HG03103 (cell line): ENCODE data around the gene ESYT2.
A peak's percentile ranks its signal among the peaks of the same experiment; 100 is the strongest.
"Not testable (repeated sequence)": the region's sequence is repeated elsewhere in the genome, so short reads cannot be mapped to it uniquely, and the experiment has no call there.

Experiments used
- ATAC-seq: cut with Tn5 transposase; IDR thresholded peaks from one replicate; pipeline ENCODE4 v1.9.1; 2021; ENCODE audit warnings: low read depth; ENCODE audit not compliant: unreplicated experiment

ESYT2 gene, protein sequence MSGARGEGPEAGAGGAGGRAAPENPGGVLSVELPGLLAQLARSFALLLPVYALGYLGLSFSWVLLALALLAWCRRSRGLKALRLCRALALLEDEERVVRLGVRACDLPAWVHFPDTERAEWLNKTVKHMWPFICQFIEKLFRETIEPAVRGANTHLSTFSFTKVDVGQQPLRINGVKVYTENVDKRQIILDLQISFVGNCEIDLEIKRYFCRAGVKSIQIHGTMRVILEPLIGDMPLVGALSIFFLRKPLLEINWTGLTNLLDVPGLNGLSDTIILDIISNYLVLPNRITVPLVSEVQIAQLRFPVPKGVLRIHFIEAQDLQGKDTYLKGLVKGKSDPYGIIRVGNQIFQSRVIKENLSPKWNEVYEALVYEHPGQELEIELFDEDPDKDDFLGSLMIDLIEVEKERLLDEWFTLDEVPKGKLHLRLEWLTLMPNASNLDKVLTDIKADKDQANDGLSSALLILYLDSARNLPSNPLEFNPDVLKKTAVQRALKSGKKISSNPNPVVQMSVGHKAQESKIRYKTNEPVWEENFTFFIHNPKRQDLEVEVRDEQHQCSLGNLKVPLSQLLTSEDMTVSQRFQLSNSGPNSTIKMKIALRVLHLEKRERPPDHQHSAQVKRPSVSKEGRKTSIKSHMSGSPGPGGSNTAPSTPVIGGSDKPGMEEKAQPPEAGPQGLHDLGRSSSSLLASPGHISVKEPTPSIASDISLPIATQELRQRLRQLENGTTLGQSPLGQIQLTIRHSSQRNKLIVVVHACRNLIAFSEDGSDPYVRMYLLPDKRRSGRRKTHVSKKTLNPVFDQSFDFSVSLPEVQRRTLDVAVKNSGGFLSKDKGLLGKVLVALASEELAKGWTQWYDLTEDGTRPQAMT

DNA sequence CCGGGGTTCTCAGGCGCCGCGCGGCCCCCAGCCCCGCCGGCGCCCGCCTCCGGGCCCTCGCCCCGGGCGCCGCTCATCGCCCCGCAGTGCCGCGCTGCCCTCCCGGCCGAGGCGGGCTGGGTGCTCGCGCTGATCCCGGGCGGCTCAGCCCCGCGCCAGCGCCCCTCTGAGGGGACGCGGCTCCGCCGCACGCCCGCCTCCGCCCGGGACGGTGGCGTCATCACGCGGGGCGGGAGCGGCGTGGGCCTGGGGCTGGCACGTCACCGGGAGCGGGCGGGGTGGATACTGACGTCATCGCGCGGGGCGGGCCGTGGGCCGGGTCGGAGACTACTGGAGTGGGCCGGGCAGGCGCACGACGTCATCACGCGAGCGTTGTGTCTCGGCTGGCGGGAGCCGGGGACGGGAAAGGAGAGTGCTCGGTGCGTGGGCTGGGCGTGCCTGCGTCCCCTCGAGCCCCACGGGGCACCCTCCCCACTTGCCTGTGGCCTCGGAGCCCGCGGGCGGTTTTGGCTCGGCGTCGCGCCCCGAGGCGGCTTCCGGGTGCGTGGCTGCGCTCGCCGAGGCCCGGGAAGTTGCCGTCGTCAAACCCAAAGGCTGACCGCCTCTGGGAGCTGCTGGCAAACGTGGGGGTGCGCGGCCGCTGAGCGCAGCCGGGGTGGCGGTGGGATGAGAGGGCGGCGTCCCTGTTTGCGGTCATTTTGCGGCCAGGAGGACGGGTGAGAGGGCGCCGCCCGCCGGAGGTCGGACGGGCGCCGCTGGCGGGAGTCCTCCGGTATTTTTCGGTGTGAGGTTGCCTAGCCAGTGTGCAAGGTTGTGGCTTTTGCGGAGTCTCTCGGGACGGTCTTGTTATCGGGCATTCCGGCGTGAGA, at the start of gene ESYT2:
Gene ESYT2 (minus strand): TSS at position 168 of the 869 bp plus-strand sequence. CDS start 91 bp downstream, at position 77.
- peak; percentile 84 for ATAC-seq

DNA sequence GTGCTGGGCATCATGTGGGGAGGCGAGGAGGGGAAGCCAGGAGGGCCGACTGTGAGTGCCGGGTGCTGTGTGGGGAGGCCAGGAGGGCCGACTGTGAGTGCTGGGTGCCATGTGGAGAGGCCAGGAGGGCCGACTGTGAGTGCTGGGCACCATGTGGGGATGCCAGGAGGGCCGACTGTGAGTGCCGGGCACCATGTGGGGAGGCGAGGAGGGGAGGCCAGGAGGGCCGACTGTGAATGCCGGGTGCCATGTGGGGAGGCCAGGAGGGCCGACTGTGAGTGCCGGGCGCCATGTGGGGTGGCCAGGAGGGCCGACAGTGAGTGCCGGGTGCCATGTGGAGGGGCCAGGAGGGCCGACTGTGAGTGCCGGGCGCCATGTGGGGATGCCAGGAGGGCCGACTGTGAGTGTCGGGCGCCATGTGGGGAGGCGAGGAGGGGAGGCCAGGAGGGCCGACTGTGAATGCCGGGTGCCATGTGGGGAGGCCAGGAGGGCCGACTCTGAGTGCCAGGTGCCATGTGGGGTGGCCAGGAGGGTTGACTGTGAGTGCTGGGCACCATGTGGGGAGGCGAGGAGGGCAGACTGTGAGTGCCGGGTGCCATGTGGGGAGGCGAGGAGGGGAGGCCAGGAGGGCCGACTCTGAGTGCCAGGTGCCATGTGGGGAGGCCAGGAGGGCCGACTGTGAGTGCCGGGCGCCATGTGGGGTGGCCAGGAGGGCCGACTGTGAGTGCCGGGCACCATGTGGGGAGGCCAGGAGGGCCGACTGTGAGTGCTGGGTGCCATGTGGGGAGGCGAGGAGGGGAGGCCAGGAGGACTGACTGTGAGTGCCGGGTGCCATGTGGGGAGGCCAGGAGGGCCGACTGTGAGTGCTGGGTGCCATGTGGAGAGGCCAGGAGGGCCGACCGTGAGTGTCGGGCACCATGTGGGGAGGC, 49.1 kb upstream of the ESYT2 start:
- ATAC-seq: not testable (repeated sequence)

DNA sequence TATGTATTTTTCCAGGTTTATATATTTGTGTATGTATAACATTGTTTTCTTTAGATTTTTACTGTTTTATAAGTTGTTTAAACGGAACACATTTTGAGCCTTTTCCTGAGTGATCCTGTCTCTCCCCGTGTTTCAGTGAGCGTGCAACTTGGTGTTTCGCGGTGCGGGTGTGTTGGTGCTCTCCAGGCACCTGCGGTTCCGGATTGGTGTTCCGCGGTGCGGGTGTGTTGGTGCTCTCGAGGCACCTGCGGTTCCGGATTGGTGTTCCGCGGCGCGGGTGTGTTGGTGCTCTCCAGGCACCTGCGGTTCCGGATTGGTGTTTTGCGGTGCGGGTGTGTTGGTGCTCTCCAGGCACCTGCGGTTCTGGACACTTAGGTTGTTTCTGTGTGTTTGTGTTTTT, 47.7 kb upstream of the ESYT2 start:
- no peak for ATAC-seq

DNA sequence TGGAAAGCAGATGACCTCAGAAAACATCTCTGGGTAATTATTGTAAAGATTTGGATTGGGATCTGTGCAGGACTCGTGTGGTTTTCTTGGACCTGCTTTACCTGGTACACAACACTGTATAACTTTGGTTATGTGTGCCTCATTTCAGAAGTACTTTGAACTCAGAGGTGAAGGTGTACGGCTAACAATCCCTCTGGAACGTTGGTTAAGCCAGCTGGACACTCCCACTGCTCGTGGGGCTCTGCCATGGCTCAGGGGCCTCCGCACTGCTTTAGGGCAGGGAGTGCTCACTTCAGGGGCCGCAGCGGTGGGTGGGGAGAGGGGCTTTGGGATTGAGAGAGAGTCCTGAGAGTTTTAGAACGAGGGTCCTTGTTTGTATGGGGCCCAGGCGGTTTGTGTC, 40.6 kb upstream of the ESYT2 start:
- no peak for ATAC-seq

DNA sequence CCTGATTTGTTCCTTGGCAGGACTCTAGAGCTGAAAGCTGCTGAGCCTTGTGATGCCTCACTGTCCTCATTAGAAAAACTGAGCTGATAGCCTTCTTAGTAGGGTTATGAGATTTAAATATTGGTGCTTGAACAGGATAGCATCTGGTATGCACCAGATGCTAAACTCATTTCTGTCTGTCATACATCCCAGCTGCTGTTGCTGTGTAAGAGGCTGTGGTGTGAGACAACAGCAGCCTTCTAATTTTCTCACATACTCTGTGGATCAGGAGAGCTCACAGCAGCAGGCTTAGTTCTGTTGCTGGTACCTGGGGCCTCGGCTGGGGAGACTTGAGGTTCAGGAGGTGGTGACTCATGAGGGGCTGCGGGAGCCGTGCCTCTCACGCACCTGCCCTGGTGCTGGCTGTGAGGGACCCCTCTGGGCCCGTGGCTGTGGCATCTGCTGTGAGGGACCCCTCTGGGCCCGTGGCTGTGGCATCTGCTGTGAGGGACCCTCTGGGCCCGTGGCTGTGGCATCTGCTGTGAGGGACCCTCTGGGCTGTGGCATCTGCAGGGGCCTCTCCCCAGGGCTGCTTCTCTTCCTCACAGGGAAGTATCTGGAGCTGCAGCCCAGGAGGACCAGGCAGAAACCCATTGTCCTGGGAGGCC, 39.6 kb upstream of the ESYT2 start:
- ATAC-seq: no peak

DNA sequence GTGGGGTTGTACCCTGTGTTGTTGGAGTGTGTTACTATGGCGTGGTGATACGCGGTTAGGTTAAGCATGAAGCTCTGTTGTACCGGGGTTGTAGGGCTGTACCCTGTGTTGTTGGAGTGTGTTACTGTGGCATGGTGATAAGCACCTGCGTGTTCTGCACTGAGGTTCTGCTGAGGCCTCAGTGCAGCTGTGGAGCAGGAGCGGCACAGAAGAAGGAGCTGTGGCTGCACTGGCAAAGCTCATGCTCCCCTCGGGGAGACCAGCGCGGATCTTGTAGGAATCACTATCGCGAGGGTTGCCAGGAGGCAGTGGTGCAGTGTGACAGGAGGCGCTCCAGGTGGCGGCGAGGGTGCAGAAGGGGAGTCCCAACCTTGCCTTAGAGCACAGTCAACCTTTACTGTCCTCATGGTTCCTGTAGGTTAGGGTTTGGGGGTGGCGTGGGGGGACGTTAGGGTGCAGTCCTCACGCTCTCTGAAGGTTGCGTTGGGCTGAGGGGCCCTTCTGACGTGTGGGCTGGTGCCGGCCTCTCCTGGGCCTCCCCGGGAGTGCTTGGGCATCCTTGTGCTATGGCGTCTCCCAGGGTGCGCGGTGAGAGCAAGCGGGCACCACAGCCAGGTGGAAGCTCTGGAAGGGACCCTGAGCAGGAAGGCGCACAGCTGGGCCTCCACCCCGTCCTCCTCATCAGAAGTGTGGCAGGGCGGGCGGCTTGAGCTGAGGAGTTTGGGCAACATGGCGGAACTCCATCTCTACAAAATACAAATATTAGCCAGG, 38.1 kb upstream of the ESYT2 start:
- ATAC-seq: no peak

DNA sequence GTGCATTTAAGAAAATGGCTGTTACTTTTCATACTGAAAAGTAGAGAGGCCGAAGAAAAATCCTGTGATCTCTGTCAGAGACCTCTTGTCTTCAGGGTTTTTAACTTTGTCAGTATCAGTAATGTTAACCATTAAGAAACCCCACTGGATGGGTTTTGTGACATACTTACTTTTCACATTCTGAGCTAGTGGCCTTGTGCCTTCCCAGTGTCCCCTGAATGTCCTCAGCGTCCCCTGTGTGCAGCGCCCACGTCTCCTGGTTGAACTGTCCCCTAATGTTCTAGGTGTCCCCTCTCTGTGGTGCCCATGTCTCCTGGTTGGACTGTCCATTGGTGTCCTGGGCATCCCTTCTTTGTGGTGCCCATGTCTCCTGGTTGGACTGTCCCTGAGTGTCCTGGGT, 36.7 kb upstream of the ESYT2 start:
- ATAC-seq: no peak

DNA sequence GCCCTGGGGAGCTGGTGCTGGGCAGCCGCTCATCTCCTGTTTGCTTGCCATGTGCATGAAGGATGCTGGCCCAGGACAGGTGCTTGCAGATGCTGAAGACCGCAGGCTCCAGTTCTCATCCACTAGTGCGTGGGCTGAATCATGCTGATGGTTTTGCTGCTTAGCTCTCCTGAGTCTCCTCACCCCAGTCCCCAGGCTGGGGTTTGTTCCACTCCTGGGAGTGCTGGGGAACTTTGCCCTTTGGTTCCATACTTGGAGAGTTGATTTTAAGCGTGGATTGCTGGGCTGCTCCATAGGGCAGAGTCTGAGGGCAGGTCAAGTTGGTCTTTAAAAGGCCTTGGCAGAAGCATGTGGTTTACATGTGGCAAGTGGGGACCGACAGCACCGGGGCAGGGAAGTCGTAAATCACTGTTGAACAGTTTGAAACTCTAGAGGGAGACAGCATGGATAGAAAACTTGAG, 36.2 kb upstream of the ESYT2 start:
- ATAC-seq: no peak

DNA sequence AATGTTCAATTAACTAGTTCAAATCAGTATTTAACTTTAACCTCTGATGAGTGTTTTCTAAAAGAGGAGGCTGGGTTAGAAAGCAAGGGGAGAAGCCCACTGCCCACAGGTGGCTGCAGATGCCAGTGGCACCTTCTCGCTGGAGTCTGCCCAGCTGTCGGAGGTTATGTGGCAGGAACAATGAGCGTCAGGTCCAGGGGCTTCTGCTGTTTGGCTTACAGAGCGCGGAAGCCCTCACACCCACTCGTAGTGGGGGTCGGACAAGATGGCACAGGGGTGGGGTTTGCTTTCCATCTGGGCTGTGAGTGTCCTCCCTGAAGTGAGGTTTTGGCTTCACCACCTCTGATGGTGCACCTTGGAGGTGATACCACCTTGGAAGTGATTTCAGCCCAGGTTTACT, 35.5 kb upstream of the ESYT2 start:
- ATAC-seq: no peak

DNA sequence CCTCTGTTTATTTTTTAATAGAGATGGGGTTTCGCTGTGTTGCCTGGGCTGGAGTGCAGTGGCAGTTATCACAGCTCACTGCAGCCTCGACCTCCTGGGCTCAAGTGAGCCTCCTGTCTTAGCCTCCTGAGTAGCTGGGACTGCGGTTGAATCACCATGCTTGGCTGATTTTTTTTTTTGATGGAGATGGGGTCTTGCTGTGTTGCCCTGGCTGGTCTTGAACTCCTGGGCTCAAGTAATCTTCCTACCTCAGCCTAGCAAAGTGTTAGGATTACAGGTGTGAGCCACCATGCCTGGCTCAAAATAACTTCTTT, 35.2 kb upstream of the ESYT2 start:
- ATAC-seq: no peak

DNA sequence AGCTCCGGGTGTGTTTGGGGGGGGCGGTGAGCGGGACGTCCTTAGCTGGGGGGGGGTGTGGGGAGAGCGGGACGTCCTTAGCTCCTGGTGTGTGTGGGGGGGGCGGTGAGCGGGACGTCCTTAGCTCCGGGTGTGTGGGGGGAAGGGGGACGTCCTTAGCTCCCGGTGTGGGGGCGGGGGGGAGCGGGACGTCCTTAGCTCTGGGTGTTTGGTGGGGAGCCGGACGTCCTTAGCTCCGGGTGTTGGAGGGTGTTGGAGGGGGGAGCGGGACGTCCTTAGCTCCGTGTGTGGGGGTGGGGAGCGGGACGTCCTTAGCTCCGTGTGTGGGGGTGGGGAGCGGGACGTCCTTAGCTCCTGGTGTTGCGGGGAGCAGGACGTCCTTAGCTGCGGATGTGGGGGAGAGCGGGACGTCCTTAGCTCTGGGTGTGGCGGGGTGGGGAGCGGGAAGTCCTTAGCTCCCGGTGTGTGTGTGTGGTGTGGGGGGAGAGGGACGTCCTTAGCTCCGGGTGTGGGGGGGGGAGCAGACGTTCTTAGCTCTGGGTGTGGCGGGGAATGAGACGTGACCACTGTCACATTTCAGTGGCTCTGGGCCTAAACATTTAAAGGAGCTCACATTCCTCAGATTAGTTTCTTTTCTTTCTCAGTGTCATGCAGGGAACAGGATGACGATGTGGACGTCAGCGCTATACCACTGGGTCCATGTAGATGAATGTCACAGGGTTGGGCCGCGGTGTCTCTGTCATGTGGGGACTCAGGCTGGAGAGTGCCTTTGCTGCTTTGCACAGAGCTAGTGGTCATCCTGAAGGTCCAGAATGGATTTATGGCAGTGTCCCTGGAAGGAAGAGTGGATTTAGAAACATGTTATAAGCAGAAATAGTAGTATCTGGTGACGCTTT, 34.5 kb upstream of the ESYT2 start:
- peak; percentile 41 for ATAC-seq

DNA sequence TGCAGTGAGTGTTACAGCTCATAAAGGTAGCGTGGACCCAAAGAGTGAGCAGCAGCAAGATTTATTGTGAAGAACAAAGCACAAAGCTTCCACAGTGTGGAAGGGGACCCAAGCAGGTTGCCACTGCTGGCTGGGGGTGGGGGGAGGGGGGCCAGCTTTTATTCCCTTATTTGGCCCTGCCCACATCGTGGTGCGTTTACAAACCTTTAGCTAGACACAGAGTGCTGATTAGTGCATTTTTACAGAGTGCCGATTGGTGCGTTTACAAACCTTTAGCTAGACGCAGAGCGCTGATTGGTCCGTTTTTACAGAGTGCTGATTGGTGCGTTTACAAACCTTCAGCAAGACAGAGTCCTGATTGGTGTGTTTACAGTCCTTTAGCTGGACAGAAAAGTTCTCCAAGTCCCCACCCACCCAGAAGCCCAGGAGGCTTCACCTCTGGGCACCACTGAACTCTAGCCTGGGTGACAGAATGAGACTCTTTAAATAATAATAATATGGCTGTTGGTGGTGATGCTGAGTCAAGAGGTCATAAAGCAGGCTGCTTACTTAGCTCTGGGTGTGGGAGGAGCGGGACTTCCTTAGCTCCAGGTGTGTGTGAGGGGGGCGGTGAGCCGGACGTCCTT, 33.8 kb upstream of the ESYT2 start:
- peak; percentile 54 for ATAC-seq

DNA sequence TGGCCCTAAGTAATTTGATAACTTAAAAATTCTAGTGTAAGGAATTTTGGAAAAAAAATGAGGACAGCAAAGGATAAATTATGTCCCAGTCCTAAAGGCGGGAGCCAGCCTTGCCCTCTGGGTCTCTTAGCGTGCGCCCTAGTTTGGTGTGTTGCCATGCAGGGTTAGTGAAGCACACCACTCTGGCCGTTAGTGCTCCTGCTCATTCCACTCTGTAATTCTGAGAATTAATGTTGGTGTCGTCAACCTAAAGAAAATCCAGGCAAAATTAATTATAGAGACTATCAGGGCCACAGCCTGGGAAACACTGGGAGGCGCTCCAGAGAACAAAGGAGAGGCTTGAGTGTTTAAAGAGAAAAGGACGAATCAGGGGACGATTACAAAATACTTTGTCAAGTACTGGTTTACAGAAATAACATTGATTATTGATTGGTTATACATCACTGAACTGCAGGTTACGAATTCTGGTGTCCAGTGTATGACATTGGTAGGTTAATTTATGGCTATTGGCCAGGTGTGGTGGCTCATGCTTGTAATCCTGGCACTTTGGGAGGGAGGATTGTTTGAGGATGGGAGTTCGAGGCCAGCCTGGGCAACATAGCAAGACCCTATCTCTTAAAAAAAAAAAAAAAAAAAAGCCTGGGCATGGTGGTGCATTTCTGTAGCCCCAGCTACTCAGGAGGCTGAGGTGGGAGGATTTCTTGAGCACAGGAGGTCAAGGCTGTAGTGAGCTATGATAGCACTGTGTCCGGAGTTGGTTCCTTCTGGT, 32.8 kb upstream of the ESYT2 start:
- no peak for ATAC-seq

DNA sequence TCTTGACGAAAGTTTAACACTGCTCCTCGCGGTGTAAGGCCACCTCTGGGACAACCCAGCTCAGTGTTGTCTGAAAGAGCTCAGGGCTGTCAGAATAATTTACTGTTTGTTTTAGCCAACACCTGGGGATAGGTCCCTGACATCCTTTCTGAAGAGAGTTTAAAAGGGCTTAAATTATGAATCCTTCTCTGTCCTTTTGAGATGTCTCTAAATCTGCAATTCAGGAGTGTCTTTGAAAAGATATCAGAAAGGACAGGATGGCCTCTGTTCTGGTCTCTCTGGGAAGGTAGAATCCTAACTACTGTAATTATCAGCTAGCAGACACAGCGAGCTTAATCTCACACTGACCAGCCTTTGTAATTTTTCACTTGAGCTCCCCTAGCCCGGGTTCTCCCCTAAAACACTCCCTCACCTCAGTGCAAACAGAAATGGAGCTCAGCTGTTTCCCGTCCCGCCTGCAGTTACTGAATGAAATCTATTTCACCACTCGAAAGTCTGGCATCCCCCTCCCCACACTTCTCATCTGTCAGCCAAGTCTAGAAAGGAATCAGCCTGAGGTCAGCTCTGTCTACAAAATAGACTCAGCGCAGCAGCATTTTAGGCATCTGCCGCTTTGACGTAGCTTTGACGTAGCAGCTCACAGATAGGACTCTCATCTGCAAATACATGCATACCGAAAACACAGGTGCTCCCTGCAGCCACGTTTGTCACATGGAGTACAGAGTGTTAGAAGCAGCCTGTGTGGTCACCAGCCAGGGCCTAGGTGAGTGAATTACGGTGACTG, 31.9 kb upstream of the ESYT2 start:
- ATAC-seq: no peak

DNA sequence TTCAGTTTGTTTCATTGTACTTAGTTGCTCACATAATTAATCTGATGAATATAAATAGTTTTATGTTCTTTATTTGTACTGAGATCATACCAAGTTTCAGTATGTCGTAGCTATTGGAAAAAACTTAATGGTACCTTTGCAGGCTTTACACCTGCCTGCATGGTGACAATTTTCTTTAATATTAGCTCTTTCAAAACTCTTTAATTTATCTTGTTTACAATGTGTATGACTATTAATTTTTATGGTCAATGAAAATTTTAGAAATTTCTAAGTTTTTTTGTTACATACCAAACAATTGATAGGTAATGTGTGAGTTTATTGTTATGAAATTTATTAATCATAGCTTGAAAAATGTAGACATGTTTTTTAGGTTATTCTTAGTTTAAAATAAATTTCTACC, 31.1 kb upstream of the ESYT2 start:
- ATAC-seq: no peak
